Spleen (tissue), 13 donors: ENCODE measurements around the gene SPATA31A1. TPM values are rescaled to one million over a fixed set of nuclear protein-coding genes. Genes with fewer than 3 reads are reported as not detected.
"Not testable (repeated sequence)": the region's sequence is repeated elsewhere in the genome, so short reads cannot be mapped to it uniquely, and the experiment has no call there.

Experiments
- DNase-seq: peaks from one replicate; pipeline ENCODE4 v3.0.0-alpha.2; 2020
- H3K27ac ChIP-seq, 8 donors: fragments of 200-600 bp; sonication (generic) in 7 of 8; 1 replicate in 4 of 8; 2 replicates in 4 of 8; pipeline versions ENCODE4 v1.5.0 to v1.8.0; 2016 to 2021; ENCODE audit warnings: inconsistent platforms in 4 of 8, mild to moderate bottlenecking in 4 of 8, moderate library complexity in 1 of 8
- H3K27me3 ChIP-seq, 7 donors: fragments of 200-600 bp; sonication (generic) in 6 of 7; replicated peaks in 1 of 7; 1 replicate in 4 of 7; 2 replicates in 3 of 7; pipeline versions ENCODE4 v1.5.0 to v1.8.0; 2016 to 2021; ENCODE audit warnings: inconsistent platforms in 3 of 7, mild to moderate bottlenecking in 1 of 7
- H3K36me3 ChIP-seq, 6 donors: fragments of 200-600 bp; sonication (generic) in 5 of 6; 1 replicate in 4 of 6; 2 replicates in 2 of 6; pipeline versions ENCODE4 v1.5.0 to v1.8.0; 2016 to 2021; ENCODE audit warnings: inconsistent platforms in 2 of 6
- H3K4me1 ChIP-seq, 6 donors: fragments of 200-600 bp; sonication (generic) in 5 of 6; 1 replicate in 3 of 6; 2 replicates in 3 of 6; pipeline versions ENCODE4 v1.5.0 to v1.8.0; 2016 to 2021; ENCODE audit warnings: inconsistent platforms in 3 of 6
- H3K4me3 ChIP-seq, 8 donors: fragments of 200-600 bp; sonication (generic) in 7 of 8; 1 replicate in 4 of 8; 2 replicates in 4 of 8; pipeline versions ENCODE4 v1.5.0 to v1.8.0; 2016 to 2021; ENCODE audit warnings: inconsistent platforms in 4 of 8, mild to moderate bottlenecking in 4 of 8, moderate library complexity in 2 of 8
- H3K9me3 ChIP-seq, 8 donors: fragments of 200-600 bp; sonication (generic) in 7 of 8; 1 replicate in 4 of 8; 2 replicates in 4 of 8; pipeline versions ENCODE4 v1.5.0 to v1.8.0; 2016 to 2021; ENCODE audit warnings: inconsistent platforms in 4 of 8
- WGBS, 5 donors: extraction: QIAGEN DNeasy Blood & Tissue Kit in 3 of 5; methylation state at CpG; one replicate each; pipeline versions ENCODE4 v1.1.5 to v1.1.7; 2013 to 2018; 5-methylcytosine and 5-hydroxymethylcytosine counted together
- intact Hi-C: fragments of 100-400 bp; cut with DNase I; formaldehyde crosslinking; loops from one replicate; pipeline ENCODE4 v1.15.0; 2023; ENCODE audit warnings: low total_unique reads
- long read RNA-seq, 2 donors: transcript quantifications; one replicate each; lab custom pipeline, GENCODE V29; 2026
- polyA plus RNA-seq, 3 donors: library from polyadenylated mRNA; stranded (reverse); fragments of 200-250 nt; gene quantifications; one replicate each; pipeline ENCODE4 v1.2.1, GENCODE V29; 2013
- total RNA-seq, 7 donors: library from RNA; depleted of rRNA in 3 of 7; stranded (reverse); fragments of >200 nt in 3 of 7; fragmentation: NEBNext Ultra II Directional in 4 of 7; extraction: Animal tissue kit (Norgen Biotek cat#: 25700) in 4 of 7; gene quantifications; one replicate each; pipeline versions ENCODE4 v1.1.0 to v1.2.1, GENCODE V29; 2016 to 2021
- donor health status: healthy with polysubstance abuse.
- donor health status: DM: no; HTN: no; CAD: no; lungs with moderate emphysema.
- donor health status: DM: no; HTN: no; CAD: no.
- donor health status: Bipolar disorder and iron deficiency.
- donor health status: healthy.
- donor health status: DM: no; HTN: no; CAD: no.
- donor health status: DM: yes; HTN: yes; CAD: no.

Gene SPATA31A1
- total RNA-seq (not detected), polyA plus RNA-seq (not detected)
- long read RNA-seq, donor 1: 0 reads
- long read RNA-seq, donor 2: 0 reads

GRCh38 chr9:39355369-39355768 is at the start of gene SPATA31A1:
SPATA31A1 (plus strand) TSS chr9:39355669; CDS start chr9:39355731, 62 bp downstream.
- H3K27me3 ChIP-seq, H3K9me3 ChIP-seq, H3K27ac ChIP-seq, H3K4me3 ChIP-seq, H3K4me1 ChIP-seq, DNase-seq, intact Hi-C loops, H3K36me3 ChIP-seq: not testable (repeated sequence)
- WGBS, 5 donors: 80 to 100% (median 80%) methylated on average over 1 to 3 of the region's 6 CpGs; no CpG with 5 or more reads in 2 of the 5 donors

GRCh38 chr9:39407261-39408204 is 52.1 kb downstream of the SPATA31A1 start:
- H3K4me3 ChIP-seq, intact Hi-C loops, H3K4me1 ChIP-seq, DNase-seq, H3K27me3 ChIP-seq, H3K27ac ChIP-seq, H3K36me3 ChIP-seq, H3K9me3 ChIP-seq: not testable (repeated sequence)
- 60 to 71% (median 63%) methylated on average over 1 of the region's 2 CpGs; no CpG with 5 or more reads in 1 of the 5 donors for WGBS, 5 donors

GRCh38 chr9:39411254-39411940 is 55.9 kb downstream of the SPATA31A1 start:
- H3K4me3 ChIP-seq, DNase-seq, H3K27ac ChIP-seq, H3K27me3 ChIP-seq, H3K9me3 ChIP-seq, intact Hi-C loops, H3K36me3 ChIP-seq, H3K4me1 ChIP-seq: not testable (repeated sequence)
- WGBS, 5 donors: no CpG with 5 or more reads among the region's 1 CpG

Other genes starting within 250 kb of the SPATA31A1 start
- 10 to 100 TPM; 10.3 to 22.1 (median 13.8) TPM for gene CNTNAP3, start 67.5 kb upstream of the SPATA31A1 start, total RNA-seq
- gene CNTNAP3, start 67.5 kb upstream of the SPATA31A1 start, polyA plus RNA-seq: 1 to 10 TPM in 1 of 3 donors, under 1 TPM in 2; 0.09 to 2.7 (median 0.74) TPM